H9 (cell line): ENCODE data around the gene USP3. TPM values are rescaled to one million over a fixed set of nuclear protein-coding genes. Genes with fewer than 3 reads are reported as not detected.

Experiments
- DNase-seq: peaks from one replicate; pipeline ENCODE4 v3.0.0-alpha.2; 2017
- H2AFZ ChIP-seq: one replicate; pipeline ENCODE4 v1.6.1; 2013; ENCODE audit warnings: mild to moderate bottlenecking, low read length, control low read depth, moderate library complexity
- H2AK5ac ChIP-seq: 2 replicates; pipeline ENCODE4 v1.6.1; 2013; ENCODE audit warnings: low read length, control low read depth, mixed read lengths; ENCODE audit not compliant: insufficient read length
- H2BK120ac ChIP-seq: one replicate; pipeline ENCODE4 v1.6.1; 2013; ENCODE audit warnings: low read depth, mild to moderate bottlenecking, low read length, control low read depth, inconsistent platforms; ENCODE audit not compliant: poor library complexity, severe bottlenecking
- H2BK12ac ChIP-seq: 2 replicates; pipeline ENCODE4 v1.6.1; 2013; ENCODE audit warnings: low read length, control low read depth, mixed read lengths, low read depth; ENCODE audit not compliant: insufficient read length
- H2BK15ac ChIP-seq: 2 replicates; pipeline ENCODE4 v1.6.1; 2013; ENCODE audit warnings: low read depth, low read length, control low read depth
- H2BK20ac ChIP-seq: one replicate; pipeline ENCODE4 v1.6.1; 2013; ENCODE audit warnings: low read depth, mild to moderate bottlenecking, low read length, control low read depth, inconsistent platforms; ENCODE audit not compliant: poor library complexity, severe bottlenecking
- H2BK5ac ChIP-seq: 2 replicates; pipeline ENCODE4 v1.6.1; 2013; ENCODE audit warnings: low read length, control low read depth, mixed read lengths; ENCODE audit not compliant: insufficient read length
- H3K14ac ChIP-seq: 2 replicates; pipeline ENCODE4 v1.6.1; 2013; ENCODE audit warnings: low read length, control low read depth; ENCODE audit not compliant: insufficient read depth
- H3K18ac ChIP-seq: 2 replicates; pipeline ENCODE4 v1.6.1; 2013; ENCODE audit warnings: low read depth, mild to moderate bottlenecking, mixed read lengths, low read length, control low read depth; ENCODE audit not compliant: insufficient read length
- H3K23ac ChIP-seq: 2 replicates; pipeline ENCODE4 v1.6.1; 2013; ENCODE audit warnings: low read length, control low read depth, mixed read lengths, low read depth; ENCODE audit not compliant: insufficient read length
- H3K23me2 ChIP-seq: 2 replicates; pipeline ENCODE4 v1.6.1; 2013; ENCODE audit warnings: low read depth, mild to moderate bottlenecking, mixed read lengths, low read length, control low read depth; ENCODE audit not compliant: insufficient read length, poor library complexity, severe bottlenecking
- H3K27ac ChIP-seq: 2 replicates; pipeline ENCODE4 v1.5.1; 2013; ENCODE audit warnings: low read length, control low read depth, mixed read lengths, low read depth; ENCODE audit not compliant: insufficient read length
- H3K27me3 ChIP-seq: 2 replicates; pipeline ENCODE4 v1.6.1; 2013; ENCODE audit warnings: low read length, control low read depth, inconsistent platforms; ENCODE audit not compliant: insufficient read depth
- H3K4ac ChIP-seq: 2 replicates; pipeline ENCODE4 v1.6.1; 2013; ENCODE audit warnings: low read depth, mild to moderate bottlenecking, control low read depth, inconsistent platforms, low read length, moderate library complexity
- H3K4me1 ChIP-seq: 2 replicates; pipeline ENCODE4 v1.6.1; 2013; ENCODE audit warnings: low read length, control low read depth, inconsistent platforms; ENCODE audit not compliant: insufficient read depth
- H3K4me2 ChIP-seq: 2 replicates; pipeline ENCODE4 v1.6.1; 2013; ENCODE audit warnings: low read length, control low read depth, mixed read lengths; ENCODE audit not compliant: insufficient read length, insufficient read depth
- H3K56ac ChIP-seq: 2 replicates; pipeline ENCODE4 v1.6.1; 2013; ENCODE audit warnings: low read depth, mild to moderate bottlenecking, mixed read lengths, low read length, control low read depth; ENCODE audit not compliant: insufficient read length
- H3K79me1 ChIP-seq: 2 replicates; pipeline ENCODE4 v1.6.1; 2013; ENCODE audit warnings: low read depth, mild to moderate bottlenecking, moderate library complexity, low read length, control low read depth, inconsistent platforms; ENCODE audit not compliant: insufficient read depth, poor library complexity, severe bottlenecking
- H3K79me2 ChIP-seq: 2 replicates; pipeline ENCODE4 v1.6.1; 2013; ENCODE audit warnings: low read length, control low read depth, inconsistent platforms; ENCODE audit not compliant: insufficient read depth
- H3K9ac ChIP-seq: 2 replicates; pipeline ENCODE4 v1.6.1; 2013; ENCODE audit warnings: low read length, control low read depth, mixed read lengths; ENCODE audit not compliant: insufficient read length; ENCODE audit errors: extremely low read depth
- H3K9me3 ChIP-seq: one replicate; pipeline ENCODE4 v1.6.1; 2013; ENCODE audit warnings: low read depth, low read length, inconsistent platforms; ENCODE audit not compliant: control insufficient read depth
- H3T11ph ChIP-seq: one replicate; pipeline ENCODE4 v1.6.1; 2013; ENCODE audit warnings: mild to moderate bottlenecking, low read length, control low read depth, inconsistent platforms
- H4K20me1 ChIP-seq: one replicate; pipeline ENCODE4 v1.6.1; 2013; ENCODE audit not compliant: control insufficient read depth, insufficient read length, insufficient read depth
- H4K5ac ChIP-seq: 2 replicates; pipeline ENCODE4 v1.6.1; 2013; ENCODE audit warnings: low read depth, mild to moderate bottlenecking, mixed read lengths, low read length, control low read depth; ENCODE audit not compliant: insufficient read length
- H4K8ac ChIP-seq: replicated peaks from 2 replicates; pipeline ENCODE4 v1.6.1; 2013; ENCODE audit warnings: low read length, control low read depth, mixed read lengths, low read depth; ENCODE audit not compliant: insufficient read length
- H4K91ac ChIP-seq: 2 replicates; pipeline ENCODE4 v1.6.1; 2013; ENCODE audit warnings: low read depth, mild to moderate bottlenecking, moderate library complexity, mixed read lengths, low read length, control low read depth; ENCODE audit not compliant: insufficient read length
- H3K27ac Mint-ChIP-seq, 3 experiments: 2 replicates in 2 of 3; 3 replicates in 1 of 3; pipeline ENCODE4 v1.8.0; 2020 to 2021; ENCODE audit warnings: mixed read lengths in 3 of 3, mild to moderate bottlenecking in 1 of 3, moderate library complexity in 1 of 3
- H3K27me3 Mint-ChIP-seq: 2 replicates; pipeline ENCODE4 v1.8.0; 2021; ENCODE audit warnings: low read depth, mild to moderate bottlenecking, moderate library complexity, mixed read lengths
- H3K36me3 Mint-ChIP-seq, 3 experiments: 2 replicates in 2 of 3; 3 replicates in 1 of 3; pipeline ENCODE4 v1.8.0; 2020 to 2021; ENCODE audit warnings: low read depth in 3 of 3, mixed read lengths in 3 of 3; ENCODE audit not compliant: insufficient read depth in 1 of 3
- H3K4me1 Mint-ChIP-seq, 2 experiments: 2 replicates each; pipeline ENCODE4 v1.8.0; 2020; ENCODE audit warnings: mixed read lengths in 2 of 2
- H3K4me3 Mint-ChIP-seq, 2 experiments: 2 replicates in 1 of 2; 3 replicates in 1 of 2; pipeline ENCODE4 v1.8.0; 2020 to 2021; ENCODE audit warnings: mild to moderate bottlenecking in 2 of 2, mixed read lengths in 2 of 2, moderate library complexity in 1 of 2
- H3K9me3 Mint-ChIP-seq, 2 experiments: 2 replicates in 1 of 2; 3 replicates in 1 of 2; pipeline ENCODE4 v1.8.0; 2020; ENCODE audit warnings: mild to moderate bottlenecking in 2 of 2, mixed read lengths in 2 of 2, moderate library complexity in 1 of 2
- WGBS: extraction: QIAGEN DNeasy Blood & Tissue Kit; methylation state at CpG from one replicate; pipeline ENCODE4 v1.1.7; 2013; ENCODE audit warnings: missing lambda C conversion rate, low lambda C conversion rate, mixed read lengths; ENCODE audit not compliant: insufficient read length; ENCODE audit errors: extremely low coverage; 5-methylcytosine and 5-hydroxymethylcytosine counted together
- total RNA-seq: library from RNA; stranded (reverse); gene quantifications from 2 replicates; pipeline ENCODE4 v1.2.1, GENCODE V29; 2021
- TF ChIP-seq, protein P1 (sequence below): fragments of 200-600 bp; sonication (generic); conservative IDR thresholded peaks from 3 replicates; pipeline ENCODE4 v1.8.0; 2021; ENCODE audit warnings: antibody characterized with exemption, mild to moderate bottlenecking

The USP3 gene
- total RNA-seq, 1 experiment from 2014 or later = 14.2 TPM

DNA sequence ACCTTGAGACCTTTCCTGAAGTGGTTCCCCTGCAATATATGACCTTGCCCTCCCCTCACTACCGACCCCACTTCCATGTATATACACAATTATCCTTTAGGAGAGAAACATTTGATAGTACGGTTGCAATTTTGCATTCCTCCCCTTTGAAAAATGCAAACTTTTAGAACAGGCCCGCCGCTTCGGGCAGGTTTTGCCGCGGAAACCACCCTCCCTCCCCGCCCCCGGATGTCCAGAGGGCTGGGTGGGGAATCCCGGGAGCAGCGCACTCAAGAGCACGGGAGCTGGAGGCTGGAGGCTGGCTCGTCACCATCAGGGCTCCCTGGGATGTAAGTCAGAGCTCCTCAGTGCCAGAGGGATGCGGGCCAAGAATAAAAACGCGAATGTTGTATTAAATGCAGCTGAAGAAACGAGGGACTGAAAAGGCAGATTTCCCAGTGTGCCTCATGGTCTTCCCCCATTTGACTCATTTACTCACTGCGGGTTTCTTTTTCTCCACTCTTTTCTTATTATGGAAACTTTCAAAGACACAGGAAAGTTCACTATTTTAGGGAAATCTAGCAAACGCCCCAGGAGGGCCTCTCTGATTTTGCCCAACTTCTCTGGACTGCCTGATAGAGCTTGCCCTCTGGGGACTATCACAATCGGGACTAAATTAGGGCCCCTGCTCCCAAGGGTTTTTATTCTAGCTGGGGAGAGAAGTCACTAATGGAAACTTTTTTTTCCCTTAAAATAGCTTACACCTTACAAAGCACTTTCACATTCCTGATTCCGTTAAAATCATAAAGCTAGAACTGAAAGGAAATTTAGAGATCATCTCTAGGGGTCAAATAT is 2.9 kb upstream of the USP3 start:
- H3K18ac ChIP-seq = no peak overlapping the region
- H3K79me1 ChIP-seq = no peaks in the 10 kb centered on the region
- peaks cover 17% of the 10 kb centered on the region for H3K23me2 ChIP-seq
- H3K4me2 ChIP-seq = peak overlapping the region; percentile 70
- H2BK20ac ChIP-seq = no peak overlapping the region
- TF ChIP-seq, protein P1, sequence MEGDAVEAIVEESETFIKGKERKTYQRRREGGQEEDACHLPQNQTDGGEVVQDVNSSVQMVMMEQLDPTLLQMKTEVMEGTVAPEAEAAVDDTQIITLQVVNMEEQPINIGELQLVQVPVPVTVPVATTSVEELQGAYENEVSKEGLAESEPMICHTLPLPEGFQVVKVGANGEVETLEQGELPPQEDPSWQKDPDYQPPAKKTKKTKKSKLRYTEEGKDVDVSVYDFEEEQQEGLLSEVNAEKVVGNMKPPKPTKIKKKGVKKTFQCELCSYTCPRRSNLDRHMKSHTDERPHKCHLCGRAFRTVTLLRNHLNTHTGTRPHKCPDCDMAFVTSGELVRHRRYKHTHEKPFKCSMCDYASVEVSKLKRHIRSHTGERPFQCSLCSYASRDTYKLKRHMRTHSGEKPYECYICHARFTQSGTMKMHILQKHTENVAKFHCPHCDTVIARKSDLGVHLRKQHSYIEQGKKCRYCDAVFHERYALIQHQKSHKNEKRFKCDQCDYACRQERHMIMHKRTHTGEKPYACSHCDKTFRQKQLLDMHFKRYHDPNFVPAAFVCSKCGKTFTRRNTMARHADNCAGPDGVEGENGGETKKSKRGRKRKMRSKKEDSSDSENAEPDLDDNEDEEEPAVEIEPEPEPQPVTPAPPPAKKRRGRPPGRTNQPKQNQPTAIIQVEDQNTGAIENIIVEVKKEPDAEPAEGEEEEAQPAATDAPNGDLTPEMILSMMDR = no peak
- H2AFZ ChIP-seq = no peak overlapping the region
- no peaks in the 10 kb centered on the region for H3K79me2 ChIP-seq
- peaks cover 45% of the 10 kb centered on the region for H3K27me3 ChIP-seq
- H3K4me1 Mint-ChIP-seq = peaks cover 27 to 43% of the 10 kb centered on the region in 2 experiments
- peaks cover 6% of the 10 kb centered on the region for H3K4me1 ChIP-seq
- H4K20me1 ChIP-seq = no peaks in the 10 kb centered on the region
- no peak overlapping the region for H3K27ac ChIP-seq
- H3K9me3 Mint-ChIP-seq = peaks cover 0 to 5% of the 10 kb centered on the region in 2 experiments; a peak in 2 of 5 replicates
- H2BK12ac ChIP-seq = no peak overlapping the region
- no peak overlapping the region for H3K23ac ChIP-seq
- no peak overlapping the region for H3K4ac ChIP-seq
- no peak overlapping the region for H2AK5ac ChIP-seq
- no peak overlapping the region for H4K91ac ChIP-seq
- WGBS = no CpG with 5 or more reads among the region's 21 CpGs
- no peak overlapping the region for H3K9ac ChIP-seq
- H3K36me3 Mint-ChIP-seq = no peaks in the 10 kb centered on the region; a peak in 1 of 7 replicates
- no peak overlapping the region for H3K14ac ChIP-seq
- no peak overlapping the region for H4K5ac ChIP-seq
- peak; percentile 53 for DNase-seq
- H3K56ac ChIP-seq = no peak overlapping the region
- H4K8ac ChIP-seq = no peak overlapping the region
- no peak overlapping the region for H2BK5ac ChIP-seq
- H3K4me3 Mint-ChIP-seq = peak overlapping the region; percentile 35 to 52; a peak in 4 of 5 replicates
- H3K9me3 ChIP-seq = no peaks in the 10 kb centered on the region
- no peak overlapping the region for H2BK120ac ChIP-seq
- H3T11ph ChIP-seq = no peak overlapping the region
- H3K27ac Mint-ChIP-seq = no peak overlapping the region
- peaks cover 15% of the 10 kb centered on the region for H3K27me3 Mint-ChIP-seq
- H2BK15ac ChIP-seq = no peak overlapping the region
